Omental fat pad (tissue), 4 donors: ENCODE results near the gene PXK. TPM values are rescaled to one million over a fixed set of nuclear protein-coding genes. Genes with fewer than 3 reads are reported as not detected.

Experiments
- ATAC-seq: fragments of 150-250 bp; one replicate; pipeline ENCODE4 v1.9.1; 2016; ENCODE audit warnings: mild to moderate bottlenecking, moderate library complexity; ENCODE audit not compliant: low FRiP score
- DNase-seq: peaks from one replicate; pipeline ENCODE4 v3.0.0-alpha.2; 2019; ENCODE audit warnings: low spot score
- total RNA-seq, 4 donors: library from RNA; depleted of rRNA; stranded (reverse); fragments of >200 nt; gene quantifications; one replicate each; pipeline ENCODE4 v1.1.0, GENCODE V29; 2016
- TF ChIP-seq, protein P1 (sequence below), 3 donors: fragments of 450-650 bp; IDR thresholded peaks; one replicate each; pipeline ENCODE4 v1.5.1; 2016 to 2017; ENCODE audit warnings: antibody characterized with exemption in 3 of 3, mild to moderate bottlenecking in 3 of 3, moderate library complexity in 2 of 3

PXK gene
- total RNA-seq, 4 donors from 2014 or later, result 25.3 to 51.2 (median 39.3) TPM

DNA sequence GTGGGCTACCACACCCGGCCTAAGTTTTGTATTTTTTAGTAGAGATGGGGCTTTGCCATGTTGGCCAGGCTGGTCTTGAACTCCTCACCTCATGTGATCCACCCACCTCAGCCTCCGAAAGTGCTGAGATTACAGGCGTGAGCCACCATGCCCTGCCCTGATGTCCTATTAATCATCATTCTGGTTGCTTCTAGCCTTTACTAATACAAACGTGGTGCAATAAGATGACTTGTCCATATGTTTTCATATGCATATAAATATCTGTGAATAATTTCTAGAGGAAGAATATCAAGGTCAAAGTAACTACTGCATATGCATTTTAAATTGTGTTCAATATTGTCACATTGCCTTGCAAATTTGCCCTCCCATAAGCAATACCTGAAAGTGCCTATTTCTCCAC lies 126.5 kb downstream of the PXK start:
- TF ChIP-seq, protein P1, sequence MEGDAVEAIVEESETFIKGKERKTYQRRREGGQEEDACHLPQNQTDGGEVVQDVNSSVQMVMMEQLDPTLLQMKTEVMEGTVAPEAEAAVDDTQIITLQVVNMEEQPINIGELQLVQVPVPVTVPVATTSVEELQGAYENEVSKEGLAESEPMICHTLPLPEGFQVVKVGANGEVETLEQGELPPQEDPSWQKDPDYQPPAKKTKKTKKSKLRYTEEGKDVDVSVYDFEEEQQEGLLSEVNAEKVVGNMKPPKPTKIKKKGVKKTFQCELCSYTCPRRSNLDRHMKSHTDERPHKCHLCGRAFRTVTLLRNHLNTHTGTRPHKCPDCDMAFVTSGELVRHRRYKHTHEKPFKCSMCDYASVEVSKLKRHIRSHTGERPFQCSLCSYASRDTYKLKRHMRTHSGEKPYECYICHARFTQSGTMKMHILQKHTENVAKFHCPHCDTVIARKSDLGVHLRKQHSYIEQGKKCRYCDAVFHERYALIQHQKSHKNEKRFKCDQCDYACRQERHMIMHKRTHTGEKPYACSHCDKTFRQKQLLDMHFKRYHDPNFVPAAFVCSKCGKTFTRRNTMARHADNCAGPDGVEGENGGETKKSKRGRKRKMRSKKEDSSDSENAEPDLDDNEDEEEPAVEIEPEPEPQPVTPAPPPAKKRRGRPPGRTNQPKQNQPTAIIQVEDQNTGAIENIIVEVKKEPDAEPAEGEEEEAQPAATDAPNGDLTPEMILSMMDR (IDR thresholded peaks at IDR 0.05), result no peak
- DNase-seq (no peak), ATAC-seq (no peak)

DNA sequence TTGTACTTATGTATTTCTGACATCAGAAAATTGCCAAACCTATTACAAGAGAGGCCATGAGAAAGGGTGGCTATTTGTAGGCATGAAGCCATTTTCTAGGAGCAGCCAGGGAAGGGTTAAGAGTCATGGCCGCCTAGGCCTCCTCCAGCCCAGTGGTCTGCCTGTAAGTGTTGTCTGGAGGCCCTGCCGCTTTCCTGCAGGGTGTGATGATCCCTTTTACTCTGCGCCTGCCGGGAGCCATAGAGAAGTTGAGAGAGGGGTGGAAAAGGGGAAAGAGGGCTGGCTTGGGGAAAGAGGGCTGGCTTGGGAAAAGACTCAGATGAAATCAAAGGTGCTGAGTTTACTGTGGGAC lies 130.1 kb downstream of the PXK start:
- DNase-seq (no peak), ATAC-seq (no peak)
- TF ChIP-seq, protein P1 (IDR thresholded peaks at IDR 0.05), result no peak

DNA sequence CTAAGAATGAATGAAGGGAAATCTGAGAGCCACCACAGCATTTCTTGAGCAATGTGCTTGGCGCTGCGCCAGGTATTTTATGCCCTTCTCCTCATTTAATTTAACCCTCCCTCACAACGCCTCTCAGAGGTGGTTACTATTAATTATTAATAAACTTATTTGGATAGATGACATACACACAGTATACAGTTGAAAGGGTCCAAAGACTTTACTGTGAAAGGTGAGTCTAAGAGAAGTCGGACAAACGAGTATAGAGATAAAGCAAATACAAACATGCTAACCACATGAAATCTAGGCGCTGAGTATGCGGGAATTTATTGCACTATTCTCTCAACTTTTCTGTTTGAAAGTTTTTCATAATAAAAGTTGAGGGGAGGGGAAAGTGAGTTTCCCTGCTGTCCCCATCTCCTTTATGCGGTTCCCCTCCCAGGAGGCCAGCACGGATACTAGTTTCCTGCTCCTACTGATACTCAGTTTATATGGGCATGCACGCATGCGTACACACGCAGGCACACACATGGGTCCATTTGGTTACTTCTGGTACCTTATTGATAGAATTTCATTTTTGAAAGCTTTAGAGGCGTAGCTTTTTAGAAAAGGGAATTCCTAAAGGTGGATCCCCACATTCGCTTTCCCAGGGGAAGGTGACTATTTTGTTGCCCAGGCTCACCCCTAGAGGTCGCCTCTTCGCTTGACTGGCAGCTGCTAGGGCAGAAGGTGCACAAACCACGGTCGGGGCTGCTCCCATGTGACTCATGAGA lies 130.7 kb downstream of the PXK start:
- peak; percentile 99 for ATAC-seq

DNA sequence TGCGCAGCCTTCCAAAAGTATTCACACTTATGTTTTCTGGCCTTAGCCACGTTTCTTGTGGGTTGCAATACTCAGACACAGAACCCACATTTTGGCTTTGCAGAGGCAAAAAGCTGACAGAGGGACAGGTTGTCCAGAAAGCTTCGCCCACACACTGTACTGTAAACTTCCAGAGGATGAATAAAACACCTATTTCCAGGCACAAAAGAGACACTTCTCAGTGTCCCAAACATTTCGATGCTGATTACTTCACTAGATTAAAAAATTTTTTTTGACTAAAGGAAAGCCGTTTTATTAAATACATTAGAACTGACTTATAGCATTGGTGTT lies 131.2 kb downstream of the PXK start:
- ATAC-seq (no peak), DNase-seq (no peak)
- TF ChIP-seq, protein P1 (IDR thresholded peaks at IDR 0.05), result no peak

More for the DNA sequence above, 130.7 kb downstream of the PXK start:
- TF ChIP-seq, protein P1 (IDR thresholded peaks at IDR 0.05), result peak in 1 of 3 donors; percentile 56
- peak; percentile 60 for DNase-seq

DNA sequence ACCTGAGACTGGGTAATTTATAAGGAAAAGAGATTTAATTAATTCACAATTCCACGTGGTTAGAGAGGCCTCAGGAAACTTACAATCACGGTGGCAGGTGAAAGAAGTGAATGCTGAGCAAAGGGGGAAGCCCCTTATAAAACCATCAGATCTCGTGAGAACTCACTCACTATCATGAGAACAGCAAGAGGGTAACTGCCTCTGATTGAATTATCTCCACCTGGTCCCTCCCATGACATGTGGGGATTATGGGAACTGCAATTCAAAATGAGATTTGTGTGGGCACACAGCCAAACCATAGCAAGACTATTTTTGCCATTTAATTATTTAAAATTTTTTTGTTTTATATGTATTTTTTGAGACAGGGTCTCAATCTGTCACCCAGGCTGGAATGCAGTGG lies 132.2 kb downstream of the PXK start:
- ATAC-seq, result no peak
- TF ChIP-seq, protein P1 (IDR thresholded peaks at IDR 0.05), result no peak

DNA sequence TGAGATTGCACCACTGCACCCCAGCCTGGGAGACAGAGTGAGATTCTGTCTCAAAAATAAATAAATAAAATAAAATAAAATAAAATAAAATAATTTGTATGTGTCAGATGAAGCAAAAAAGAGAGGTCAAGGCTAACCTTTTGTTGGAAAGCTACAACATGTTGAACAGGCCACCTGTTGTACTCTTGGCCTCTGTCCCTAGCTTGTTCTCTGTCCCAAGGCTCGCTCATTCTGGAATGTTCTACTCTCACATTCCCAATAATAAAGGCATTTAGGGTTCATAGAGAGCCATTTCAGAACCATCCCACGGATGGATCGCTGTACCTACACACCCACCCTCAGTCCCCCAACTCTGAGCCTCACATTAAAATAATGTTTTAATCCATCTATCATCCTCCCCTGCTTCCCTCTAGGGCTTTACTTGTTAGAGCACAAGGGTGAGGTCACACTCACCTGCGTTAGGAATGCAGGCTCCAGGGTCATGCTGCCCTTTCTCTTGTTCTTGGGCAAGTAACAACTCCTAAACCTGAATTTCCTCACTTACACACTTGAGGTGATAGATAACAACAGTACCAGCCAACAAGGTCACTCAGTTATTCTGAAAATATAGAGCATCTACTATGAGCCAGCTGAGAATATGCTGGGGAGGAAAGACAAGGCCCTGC lies 134.3 kb downstream of the PXK start:
- ATAC-seq (no peak), DNase-seq (no peak)
- TF ChIP-seq, protein P1 (IDR thresholded peaks at IDR 0.05), result no peak

More for the DNA sequence above, 132.2 kb downstream of the PXK start:
- no peak for DNase-seq

DNA sequence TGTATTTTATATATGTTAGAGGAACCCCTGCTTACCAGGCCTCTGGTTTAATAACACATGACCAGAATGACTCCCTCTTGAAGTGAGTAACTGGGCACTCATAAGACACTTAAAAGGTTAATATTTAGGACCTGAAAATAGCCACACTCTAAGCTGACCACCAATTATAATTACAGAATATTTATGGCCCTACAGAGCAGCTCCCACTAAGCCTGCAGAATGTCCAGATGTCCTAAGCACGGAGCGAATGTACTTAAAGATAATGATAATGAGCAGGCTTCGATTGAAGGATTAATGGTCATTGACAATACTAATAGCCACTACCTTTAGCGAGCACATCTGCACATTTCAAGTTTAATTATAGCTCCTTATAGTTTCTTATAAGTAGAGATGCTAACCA lies 136.4 kb downstream of the PXK start:
- TF ChIP-seq, protein P1 (IDR thresholded peaks at IDR 0.05), result no peak
- no peak for DNase-seq
- no peak for ATAC-seq
